HG03103 (cell line): ENCODE measurements around the gene TMEM151A.
"Not testable (repeated sequence)": the region's sequence is repeated elsewhere in the genome, so short reads cannot be mapped to it uniquely, and the experiment has no call there.

ENCODE experiments used
- ATAC-seq: cut with Tn5 transposase; IDR thresholded peaks from one replicate; pipeline ENCODE4 v1.9.1; 2021; ENCODE audit warnings: low read depth; ENCODE audit not compliant: unreplicated experiment

Gene TMEM151A

DNA sequence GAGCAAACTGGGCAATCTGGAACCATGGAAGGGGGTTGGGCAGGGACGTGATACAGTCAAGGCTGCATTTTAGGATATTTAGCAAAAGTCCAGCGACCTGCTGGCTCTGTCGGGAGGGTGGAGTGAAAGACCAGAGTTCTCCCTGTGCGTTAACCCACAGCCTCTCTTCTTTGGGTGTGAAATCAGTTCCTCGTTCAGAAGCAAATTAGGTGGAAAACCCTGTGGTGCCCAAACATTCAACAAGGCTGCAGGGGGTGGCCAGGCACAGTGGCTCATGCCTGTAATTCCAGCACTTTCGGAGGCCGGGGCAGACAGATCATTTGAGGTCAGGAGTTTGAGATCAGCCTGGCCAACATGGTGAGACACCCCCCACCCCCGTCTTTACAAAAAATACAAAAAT is 5.9 kb downstream of the TMEM151A start:
- ATAC-seq = no peak

DNA sequence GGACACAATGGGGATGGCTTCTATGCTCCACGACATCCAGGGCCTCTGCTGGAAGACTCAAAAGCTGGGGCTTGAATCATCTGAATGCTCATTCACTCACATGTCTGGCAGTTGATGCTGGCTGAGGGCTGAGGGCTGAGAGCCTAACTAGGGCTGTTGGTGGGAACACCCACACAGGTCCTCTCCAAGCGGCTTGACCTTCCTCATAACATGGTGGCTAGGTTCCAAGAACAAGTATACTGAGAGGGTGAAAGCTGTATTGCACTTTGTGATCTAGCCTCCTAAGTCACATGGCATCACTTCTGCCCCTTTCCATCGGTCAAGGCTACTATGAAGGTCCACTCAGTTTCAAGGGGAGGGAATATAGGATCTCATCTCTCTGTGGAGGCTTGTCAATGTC is 7.5 kb downstream of the TMEM151A start:
- ATAC-seq = no peak

DNA sequence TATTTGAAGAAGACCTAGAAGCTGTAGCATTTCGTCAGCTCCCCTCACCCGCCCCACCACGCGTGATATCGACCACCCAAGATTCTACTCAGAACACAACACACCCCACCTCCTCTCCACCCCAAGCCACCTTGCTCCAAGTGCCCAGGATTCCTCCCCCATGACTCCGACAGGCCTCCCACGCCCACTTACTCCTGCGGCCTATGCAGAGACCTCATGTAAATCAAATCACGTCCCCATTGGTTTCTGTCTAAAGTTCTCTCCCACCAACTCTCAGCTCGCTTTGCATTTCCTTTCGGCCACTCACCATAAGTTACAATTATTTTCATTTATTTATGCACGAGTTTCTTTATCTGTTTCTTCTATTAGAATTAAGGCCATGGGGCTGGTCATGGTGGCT is 11.0 kb downstream of the TMEM151A start:
- ATAC-seq = no peak

DNA sequence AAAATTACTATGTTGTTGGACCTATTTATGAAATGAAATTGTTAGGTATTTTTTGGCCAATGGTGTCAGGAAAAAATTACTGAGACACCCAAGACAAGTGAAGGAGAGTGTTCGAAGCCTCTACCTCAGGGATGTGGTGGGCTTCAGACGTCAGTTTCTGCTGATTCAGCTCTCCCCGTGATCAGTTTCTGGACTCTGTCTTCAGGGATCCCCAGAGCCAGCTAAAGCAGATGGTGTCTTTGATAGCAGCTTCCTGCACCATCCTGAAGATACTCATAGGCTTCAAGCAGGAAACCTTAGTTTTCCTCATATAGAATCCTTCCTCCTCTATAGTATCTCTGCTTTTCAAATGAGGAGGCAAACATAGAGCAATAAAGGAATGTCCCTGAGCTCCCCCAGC is 17.8 kb downstream of the TMEM151A start:
- ATAC-seq = no peak

DNA sequence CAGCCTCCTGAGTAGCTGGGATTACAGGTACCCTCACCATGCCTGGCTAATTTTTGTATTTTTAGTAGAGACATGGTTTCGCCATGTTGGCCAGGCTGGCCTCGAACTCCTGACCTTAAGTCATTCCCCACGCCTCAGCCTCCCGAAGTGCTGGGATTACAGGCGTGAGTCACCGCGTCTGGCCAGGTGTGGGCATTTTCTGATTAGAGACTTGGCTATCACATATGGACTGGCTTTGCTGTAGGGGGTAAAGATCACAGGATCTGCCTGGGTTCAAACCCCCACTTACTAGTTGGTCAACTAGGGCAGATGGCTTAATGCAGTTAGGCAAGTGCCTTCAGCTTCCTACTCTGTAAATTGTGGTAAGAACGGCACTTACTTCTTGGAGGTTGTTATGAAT is 18.6 kb downstream of the TMEM151A start:
- ATAC-seq = no peak

DNA sequence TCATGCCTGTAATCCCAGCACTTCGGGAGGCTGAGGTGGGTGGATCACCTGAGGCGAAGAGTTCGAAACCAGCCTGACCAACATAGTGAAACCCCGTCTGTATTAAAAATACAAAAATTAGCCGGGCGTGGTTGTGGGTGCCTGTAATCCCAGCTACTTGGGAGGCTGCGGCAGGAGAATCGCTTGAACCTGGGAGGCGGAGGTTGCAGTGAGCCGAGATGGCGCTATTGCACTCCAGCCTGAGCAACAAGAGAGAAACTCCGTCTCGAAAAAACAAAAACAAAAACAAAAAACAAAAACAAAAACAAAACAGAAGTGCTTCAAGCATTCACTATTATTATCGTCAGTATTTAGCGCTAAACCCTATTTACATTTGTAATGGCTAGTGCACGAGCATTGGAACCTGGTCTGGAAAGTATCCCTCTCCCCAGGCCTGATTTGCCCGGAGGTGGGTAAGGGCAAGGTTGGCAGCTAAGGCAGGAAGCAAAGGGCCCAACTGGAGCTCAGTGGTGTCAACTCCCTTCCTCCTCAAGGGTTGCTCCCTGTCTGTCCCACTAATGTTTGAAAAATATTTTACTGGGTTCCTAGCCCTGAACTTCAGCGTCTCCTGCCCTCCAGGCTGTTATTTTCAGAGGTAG is 19.2 kb downstream of the TMEM151A start:
- ATAC-seq = not testable (repeated sequence)

DNA sequence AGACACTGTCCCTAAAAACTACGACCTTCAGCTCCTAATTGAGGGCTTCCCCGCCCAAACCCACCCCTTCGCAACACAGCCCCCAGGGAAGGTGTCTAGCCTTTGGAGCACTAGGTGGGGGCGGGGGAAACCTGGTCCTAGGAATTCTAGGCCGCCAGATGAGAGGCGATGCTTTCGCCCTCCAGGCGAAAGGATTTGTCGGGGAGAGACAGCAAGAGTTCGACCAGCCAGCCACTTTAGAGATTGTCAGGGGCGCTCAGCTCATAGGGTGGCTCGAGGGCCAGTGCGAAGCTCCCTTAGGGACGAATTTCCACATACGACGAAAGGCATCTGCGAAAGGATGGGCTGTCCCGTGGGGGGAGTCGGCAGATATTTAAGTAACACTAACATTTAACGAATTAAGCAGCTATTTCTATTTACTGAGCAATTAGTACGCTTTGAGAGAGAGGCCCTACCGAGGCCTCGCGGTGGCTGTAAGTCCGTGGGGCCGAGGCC is 19.8 kb downstream of the TMEM151A start:
- no peak for ATAC-seq

DNA sequence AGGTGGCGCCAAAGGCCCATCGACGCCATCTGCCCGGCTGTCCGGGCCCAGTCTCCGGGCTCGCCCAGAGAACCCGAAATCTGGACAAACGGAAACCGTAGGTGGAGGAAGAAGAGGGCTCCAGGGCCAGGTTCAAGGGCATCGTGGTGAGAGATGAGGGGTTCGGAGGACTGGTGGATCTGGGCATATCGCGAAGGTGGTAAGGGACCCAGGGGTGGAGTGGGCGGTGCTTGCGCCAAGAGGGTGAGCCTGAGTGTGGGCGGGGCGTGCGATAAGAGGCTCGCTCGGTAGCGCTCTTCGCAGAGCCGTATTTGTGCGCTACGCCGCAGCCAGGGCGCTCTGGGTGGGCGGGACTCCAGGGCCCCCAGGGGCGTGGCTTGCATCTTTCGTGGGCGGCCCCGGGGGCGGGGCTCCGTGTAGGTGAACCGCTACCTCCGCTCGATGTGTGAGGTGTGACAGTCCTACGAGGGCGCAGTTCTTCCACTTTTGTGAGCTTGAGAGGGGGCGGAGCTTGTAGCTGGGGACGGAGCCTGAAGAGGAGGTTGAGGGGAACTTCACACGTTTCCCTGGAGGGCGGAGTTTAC is 20.4 kb downstream of the TMEM151A start:
- ATAC-seq = peak; percentile 58

DNA sequence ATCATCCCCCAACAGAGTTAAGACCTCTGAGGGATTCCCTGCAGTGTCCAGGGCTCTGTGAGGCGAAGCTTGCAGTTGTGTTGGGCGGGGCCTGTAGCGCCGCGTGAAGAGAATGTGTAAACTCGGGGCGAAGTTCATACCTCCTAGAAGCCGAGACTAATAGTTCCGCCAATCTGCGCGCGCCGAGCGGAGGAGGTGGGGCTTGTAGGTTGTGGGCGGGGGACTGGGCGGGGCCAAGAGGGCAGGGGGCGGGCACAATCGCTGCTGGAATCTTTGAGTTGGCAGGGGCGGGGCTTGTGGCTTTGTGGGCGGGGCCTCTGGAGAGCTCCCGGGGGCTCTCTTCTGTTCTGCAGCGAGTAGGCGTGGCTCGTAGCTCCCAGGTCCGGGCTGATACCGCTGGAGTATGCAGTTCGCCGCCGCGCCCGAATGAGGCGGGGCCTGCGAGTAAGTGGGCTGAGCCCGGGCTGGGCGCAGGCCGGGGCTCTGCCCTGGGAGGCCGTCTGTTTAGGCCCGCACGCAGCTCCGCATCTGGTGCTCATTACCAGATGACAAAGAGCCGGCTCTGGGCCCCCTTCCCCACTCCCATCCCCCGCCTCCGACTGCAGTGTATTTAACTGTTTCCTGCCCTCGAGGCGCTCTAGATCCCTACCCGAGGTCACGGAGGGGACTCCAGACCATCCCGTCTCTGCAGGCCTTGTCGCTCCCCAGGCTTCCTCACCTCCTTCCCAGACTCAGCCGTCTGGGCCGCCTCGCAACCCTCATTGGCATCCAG is 21.0 kb downstream of the TMEM151A start:
- ATAC-seq = peak; percentile 60

DNA sequence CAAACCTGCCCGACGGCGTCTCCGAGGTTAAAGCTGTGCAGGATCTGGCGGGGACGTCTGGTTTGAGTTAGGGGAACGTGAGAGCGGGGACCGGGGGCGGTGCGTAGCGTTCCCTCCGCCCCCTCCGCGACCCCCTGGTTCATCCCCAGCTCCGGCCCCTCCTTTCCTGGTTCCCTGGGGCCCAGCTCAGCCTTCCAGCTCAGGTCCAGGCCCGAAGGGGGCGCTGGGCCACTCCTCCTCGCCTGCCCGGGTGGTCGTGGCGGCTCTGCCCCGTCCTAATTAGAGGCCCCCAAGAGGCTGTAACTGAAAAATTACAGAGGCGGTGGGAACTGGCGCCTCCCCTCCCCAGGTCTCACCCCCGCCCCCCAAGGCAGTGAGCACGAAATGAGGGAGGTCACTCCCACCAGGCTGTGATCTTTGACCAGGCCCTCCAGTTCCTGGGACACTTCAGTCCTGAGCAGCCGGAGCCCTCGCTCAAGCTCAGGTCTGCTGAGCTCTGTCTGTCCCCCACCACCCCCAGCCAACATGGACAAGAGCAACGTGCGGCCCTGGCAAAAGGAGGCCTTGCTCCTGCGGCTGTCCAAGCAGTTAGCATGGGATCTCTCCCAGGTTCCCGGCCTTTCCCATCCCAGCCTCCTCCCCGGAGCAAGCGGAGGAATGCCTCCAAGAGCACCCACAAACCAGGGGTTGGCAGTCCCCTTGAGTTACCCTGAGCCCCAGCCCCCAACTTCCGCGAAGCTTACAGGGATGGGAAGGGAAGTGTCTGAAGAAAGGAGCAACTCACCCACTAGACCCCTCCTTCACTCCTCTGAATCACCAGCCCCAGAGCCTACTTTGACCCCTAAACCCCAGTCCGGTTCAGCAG is 21.9 kb downstream of the TMEM151A start:
- ATAC-seq = no peak

DNA sequence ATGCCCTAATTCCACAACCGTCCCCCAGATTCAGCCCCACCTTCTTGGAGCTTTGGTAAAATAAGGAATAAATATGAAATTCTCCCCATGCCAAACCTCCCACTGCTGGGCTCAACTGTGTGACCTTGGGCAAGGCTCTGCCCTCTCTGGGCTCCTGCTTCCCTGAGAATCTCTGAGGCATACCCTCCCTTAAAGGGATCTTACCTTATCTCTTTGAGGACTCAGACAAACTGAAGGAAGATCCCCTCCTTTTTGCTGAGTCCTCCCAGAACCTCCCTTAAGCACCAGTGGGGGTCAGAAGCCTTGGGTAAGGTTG is 22.4 kb downstream of the TMEM151A start:
- no peak for ATAC-seq

DNA sequence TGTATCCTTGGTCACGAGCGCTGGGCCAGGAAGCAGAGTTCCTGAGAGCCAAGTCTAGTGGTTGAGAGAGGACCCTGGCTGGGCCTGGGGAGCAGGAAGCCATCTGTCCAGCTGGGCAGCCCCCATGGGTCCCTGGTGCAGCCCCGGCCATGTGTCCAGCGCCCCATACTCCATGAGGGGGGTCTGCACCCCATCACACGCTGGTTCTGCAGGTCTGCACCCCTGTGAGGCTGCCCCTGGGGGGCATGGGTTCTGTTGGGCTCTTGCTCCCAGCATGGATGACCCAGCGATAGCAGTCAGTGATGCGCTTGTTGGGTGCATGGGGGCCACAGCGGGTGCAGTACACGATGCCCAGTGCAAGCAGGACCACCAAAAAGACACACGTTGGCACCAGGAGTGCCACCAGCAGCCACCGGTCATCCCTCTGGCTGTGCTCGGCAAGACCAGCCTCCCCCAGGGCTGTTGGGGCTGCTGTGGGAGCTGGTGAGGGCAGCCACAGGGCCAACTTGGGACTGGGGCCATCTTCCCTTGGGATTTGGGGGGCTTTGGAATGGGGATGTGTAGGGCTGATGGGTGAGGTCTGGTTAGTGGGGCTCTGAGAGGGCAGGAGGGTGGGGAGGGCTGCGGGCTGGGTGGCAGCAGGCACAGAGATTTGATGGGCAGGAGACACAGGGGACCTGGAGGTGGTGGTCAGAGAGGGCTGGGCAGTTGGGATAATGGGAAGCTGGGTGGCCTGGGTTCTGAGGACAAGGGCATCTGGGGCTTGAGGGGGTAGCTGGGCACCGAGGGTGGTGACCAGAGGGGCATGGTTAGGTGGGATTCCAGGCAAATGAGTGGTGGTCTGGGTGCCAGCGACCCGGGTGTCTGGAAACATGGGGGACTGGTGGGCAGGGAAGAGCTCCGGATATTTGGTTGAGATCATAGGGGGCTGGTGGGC is 23.1 kb downstream of the TMEM151A start:
- ATAC-seq = no peak

DNA sequence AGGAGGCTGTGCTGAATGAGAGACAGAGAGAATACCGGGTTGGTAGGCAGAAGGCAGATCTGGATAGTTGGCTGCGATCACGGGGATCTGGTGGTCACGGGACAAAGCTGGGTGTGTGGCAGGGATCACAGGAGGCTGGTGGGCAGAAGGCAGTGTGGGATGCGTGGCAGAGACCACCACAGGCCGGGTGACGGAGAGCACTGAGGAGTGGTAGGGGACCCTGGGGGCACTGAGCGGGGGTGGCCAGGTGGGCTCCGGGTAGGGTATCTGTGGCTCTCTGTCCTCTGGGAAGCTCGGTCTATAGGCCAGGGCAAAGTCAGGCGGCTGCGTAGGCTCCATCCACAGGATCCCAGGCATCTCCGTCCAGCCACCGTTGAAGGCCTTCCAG is 23.8 kb downstream of the TMEM151A start:
- no peak for ATAC-seq

DNA sequence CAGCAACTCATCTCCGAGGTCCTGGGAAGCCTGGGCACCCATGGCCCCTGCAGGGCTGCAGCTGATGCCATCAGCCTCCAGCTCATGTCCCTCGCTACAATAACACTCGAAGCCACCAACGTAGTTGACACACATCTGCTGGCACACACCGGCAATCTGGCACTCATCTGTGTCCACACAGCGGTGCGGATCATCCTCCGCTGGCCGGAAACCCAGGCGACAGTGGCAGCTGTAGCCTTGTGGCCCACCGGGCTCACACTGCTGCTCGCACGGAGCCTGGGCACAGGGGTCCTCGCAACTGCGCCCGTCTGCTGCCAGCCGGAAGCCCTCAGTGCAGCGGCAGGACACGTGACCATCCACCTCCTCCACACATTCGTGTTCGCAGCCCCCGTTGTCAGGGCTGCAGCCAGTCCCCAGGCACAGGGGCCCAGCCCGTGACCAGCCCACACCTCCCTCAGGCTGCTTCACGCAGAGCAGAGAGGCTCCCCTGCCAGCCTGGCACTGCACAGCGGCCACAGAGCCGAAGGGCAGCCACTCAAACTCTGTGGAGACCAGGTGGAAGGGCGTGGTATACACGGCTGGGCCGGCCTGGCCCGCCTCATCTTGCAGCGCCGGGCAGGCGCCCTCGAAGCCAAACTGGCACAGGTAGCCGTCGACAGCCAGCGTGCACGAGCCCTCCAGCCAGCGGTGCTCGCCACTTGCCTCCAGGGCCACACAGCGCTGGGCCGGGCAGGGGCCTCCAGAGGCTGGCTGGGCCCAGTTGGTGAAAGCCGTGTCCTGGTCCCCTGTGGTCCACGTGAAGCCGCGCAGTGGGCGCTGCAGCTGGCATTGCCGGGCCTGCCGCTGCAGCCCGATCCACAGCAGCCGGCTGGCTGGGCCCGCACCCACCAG is 24.5 kb downstream of the TMEM151A start:
- ATAC-seq = no peak

DNA sequence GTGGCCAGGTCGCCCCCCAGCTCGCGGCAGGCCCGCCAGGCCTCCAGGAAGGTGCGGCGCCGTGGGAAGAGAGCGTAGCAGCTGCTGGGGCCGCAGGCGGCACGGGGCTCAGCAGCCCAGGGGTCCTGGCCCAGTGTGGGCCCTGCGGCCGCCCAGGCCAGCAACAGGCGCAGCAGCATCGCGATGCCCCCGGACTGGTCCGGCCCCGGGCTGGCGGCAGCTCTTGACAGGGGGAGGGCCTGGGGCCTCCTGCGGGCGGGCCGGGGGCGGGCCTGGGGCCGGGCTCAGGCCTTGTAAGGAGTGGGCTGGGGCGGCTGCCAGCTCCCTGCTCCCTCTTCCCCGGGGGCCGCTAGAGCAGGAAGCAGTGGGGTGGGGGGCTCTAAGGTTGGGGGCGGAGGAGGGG is 25.2 kb downstream of the TMEM151A start, which contains the start of gene CD248:
CD248 (minus strand) TSS at position 196 of the 403 bp plus-strand sequence; CDS start at position 179, 17 bp downstream.
- no peak for ATAC-seq

DNA sequence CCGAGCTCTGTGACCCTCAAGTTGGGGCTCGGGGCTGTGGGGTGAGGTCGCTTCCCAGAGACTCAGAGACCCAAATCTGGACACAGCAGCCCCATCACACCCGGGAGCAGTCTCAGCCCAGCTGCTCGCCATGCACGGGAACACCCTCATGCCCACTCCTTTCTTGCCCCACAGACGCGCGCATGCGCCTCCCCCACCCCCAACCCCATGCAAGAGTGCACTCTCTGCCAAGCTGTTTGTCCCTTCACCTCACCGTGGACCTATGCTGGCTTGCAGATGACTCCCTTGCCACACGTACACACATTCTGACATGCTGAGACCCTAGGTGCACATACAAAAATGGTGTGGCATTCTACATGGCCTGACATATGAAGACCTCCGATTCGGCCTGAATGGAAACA is 25.6 kb downstream of the TMEM151A start:
- ATAC-seq = no peak

DNA sequence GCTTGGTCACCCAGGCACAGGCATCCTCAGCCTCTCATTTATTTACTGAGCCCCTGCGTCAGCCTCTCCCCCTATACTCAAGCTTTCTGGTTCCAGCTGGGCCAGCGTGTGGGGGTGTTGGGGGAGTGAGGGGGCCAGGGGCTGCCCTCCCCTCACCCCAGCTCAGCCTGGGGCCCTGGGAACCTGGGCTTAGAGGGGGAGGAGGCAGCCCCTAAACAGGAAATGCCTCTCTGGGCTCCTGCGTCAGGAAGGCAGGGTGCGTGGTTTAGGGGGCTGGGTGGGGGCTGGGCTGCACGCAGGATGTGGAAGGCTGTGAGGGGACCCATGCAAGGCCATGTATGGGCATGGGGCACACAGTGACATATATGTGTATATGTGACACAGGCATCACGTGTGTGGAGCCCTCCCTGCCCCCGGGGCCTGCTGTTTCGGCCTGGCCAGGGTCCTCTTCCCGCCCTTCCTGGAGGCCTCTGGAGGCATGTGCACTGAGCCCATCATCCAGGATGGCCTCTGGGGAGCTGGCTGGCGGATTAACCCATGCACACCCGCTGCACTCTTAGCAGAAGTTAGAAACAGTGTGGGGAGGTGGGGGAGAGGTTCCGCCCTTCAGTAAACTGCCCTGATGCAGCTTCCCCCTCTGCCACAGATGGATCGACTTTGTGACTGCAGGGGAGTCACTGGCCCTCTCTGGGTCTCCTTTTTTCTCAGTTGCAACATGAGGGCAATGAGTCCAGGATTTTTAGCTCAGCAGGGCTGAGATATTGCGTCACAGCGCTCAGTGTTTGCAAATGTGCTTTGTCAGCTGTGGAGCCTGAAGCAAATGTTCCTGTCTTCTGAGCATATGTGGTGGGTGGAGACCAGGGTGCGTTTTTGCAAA is 26.3 kb downstream of the TMEM151A start:
- ATAC-seq = no peak

DNA sequence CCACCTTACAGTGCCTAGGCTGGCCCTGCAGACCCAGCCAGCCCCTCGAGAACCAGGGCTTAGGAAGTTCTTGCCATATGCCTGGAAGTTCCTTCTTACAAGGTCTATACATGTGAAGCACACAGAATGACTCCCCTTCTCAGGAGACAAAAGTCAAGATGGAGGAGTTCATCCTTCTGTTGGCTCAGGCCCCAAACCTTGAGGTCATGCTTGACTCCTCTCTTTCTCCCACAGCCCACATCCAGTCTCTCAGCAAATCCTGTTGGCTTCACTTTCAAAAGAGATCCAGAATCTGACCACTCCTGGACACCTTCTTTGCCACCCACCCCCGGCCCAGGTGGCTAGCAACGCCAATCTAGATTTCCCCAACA is 26.9 kb downstream of the TMEM151A start:
- ATAC-seq = no peak
